ENCODE data around the gene RBM5.

The RBM5 gene

DNA sequence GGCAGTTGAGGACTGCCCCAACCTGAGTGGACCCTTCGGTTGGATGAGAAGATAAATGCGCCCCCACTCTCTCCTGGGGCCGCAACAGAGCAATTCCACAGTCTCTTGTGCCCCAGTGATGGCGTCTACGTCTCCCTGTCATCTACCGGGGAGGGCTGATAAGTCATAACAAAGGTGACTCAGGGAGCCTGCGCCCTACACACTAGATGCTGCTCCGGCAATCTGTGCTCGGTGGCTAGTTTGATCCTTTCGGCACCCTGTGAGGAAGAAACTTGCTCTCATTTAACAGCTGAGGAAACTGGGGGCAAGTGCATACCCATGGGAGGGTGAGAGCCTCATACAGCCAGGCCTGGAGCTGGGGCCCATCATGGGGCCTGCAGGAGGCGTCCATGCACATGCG is 52.3 kb downstream of the RBM5 start:
- H3K27ac ChIP-seq: no peak overlapping the region
- TF ChIP-seq, protein P1, sequence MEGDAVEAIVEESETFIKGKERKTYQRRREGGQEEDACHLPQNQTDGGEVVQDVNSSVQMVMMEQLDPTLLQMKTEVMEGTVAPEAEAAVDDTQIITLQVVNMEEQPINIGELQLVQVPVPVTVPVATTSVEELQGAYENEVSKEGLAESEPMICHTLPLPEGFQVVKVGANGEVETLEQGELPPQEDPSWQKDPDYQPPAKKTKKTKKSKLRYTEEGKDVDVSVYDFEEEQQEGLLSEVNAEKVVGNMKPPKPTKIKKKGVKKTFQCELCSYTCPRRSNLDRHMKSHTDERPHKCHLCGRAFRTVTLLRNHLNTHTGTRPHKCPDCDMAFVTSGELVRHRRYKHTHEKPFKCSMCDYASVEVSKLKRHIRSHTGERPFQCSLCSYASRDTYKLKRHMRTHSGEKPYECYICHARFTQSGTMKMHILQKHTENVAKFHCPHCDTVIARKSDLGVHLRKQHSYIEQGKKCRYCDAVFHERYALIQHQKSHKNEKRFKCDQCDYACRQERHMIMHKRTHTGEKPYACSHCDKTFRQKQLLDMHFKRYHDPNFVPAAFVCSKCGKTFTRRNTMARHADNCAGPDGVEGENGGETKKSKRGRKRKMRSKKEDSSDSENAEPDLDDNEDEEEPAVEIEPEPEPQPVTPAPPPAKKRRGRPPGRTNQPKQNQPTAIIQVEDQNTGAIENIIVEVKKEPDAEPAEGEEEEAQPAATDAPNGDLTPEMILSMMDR (conservative IDR thresholded peaks at IDR 0.05): no peak

DNA sequence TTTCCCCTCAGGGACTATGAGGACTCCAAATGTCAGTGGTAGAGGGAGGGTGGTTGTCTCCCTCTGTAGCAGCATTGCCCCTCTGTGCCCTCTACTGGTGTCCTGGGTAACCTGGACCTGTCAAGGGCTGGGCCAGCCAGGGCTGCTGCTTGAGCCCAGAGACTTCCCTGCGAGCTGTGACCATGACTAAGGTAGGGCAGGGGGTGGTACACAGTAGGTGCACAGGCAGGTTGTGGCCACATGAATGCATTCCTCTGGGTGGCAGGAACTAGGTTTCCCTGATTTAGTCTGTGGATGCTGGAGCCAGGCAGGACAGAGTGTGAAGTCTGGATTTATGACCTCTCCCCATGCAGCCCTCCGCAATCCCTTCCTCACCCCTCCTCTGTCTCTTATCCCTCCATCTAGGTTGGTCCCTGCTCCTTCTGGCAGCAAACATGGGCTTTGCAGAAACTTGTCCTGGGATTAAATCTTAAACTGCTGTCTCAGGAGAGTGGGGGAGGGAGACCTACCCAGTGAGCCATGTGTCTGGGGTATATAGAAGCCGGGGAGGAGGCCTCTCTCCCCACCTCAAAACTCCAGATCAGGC is 57.7 kb downstream of the RBM5 start:
- H3K27ac ChIP-seq: no peak overlapping the region
- TF ChIP-seq, protein P1 (conservative IDR thresholded peaks at IDR 0.05): peak; percentile 44; the same call in 1 of the 2 replicates

DNA sequence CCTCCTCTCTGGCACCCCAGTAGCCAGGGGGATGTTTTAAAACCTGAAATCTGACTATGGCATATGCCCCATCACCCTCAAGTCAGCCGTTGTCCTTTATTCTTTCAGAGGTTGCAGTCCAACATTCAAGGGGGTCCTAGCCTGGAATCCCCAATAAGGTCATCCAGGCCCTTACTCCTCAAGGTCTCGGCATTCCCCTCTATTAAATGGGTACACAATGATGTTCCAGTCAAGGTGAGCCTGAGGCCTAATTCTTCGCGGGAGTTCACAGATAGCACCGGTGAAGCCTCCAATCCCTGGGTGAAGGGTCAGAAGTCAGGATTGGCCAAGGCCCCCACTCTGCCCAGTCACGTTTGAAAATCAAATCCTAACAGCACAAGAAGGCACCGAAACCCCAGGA is 58.3 kb downstream of the RBM5 start:
- TF ChIP-seq, protein P1 (conservative IDR thresholded peaks at IDR 0.05): no peak
- no peak overlapping the region for H3K27ac ChIP-seq

DNA sequence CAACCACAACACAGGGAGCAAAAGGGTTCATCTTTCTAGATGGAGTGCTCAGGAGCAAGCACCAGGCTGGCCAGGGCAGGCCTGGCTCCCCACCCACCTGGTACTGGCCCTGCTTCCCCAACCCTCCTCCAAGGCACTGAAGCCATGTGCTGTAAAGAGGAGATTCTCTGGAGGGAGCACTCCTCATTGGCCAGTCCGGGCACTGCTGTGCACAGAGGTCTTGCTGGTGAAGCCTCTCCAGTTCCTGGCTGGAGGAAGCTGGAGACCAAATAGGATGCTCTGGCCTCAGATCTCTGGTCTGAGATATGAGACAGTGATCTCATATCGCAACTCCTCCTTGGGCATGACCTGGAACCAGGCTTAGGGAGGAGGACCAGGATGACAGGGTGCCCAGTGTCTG is 58.7 kb downstream of the RBM5 start:
- TF ChIP-seq, protein P1 (conservative IDR thresholded peaks at IDR 0.05): no peak
- H3K27ac ChIP-seq: no peak overlapping the region

DNA sequence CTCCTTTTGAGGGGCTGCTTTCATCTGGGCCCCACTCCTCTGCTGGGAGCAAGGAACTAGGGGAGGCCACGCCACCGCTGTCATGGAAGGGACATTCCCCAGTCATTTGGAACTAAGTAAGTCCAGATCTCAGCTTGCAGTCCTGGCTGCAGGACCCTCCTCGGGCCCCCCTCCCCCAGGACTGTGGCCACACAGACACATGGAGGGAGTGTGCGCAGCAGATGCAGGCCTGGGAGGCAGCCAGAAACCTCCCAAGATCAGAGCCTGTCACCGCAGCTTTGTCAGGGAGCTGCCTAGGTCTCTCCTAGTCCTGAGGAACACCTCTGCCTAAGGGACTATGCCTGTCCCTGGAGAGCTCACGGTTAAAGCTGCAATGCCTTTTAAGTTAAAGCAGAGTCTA is 59.1 kb downstream of the RBM5 start:
- TF ChIP-seq, protein P1 (conservative IDR thresholded peaks at IDR 0.05): no peak
- no peak overlapping the region for H3K27ac ChIP-seq

DNA sequence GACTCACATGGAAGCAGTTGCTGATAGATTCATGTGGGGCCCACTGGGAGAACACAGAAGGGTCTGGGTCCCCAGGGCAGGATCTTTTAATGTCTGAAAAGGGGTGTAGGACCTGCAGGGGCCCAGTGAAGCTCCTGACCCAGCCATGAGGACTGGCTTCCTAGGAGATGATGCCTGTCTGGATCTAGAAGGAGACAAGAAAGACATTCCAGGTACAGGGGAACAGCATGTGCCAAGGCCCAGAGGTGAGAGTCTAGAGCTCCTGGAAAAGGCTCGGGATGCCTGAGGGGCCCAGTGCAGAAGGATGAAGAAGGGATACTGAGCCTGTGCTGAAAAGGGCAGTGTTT is 61.7 kb downstream of the RBM5 start:
- TF ChIP-seq, protein P1 (conservative IDR thresholded peaks at IDR 0.05): no peak
- H3K27ac ChIP-seq: no peak overlapping the region

DNA sequence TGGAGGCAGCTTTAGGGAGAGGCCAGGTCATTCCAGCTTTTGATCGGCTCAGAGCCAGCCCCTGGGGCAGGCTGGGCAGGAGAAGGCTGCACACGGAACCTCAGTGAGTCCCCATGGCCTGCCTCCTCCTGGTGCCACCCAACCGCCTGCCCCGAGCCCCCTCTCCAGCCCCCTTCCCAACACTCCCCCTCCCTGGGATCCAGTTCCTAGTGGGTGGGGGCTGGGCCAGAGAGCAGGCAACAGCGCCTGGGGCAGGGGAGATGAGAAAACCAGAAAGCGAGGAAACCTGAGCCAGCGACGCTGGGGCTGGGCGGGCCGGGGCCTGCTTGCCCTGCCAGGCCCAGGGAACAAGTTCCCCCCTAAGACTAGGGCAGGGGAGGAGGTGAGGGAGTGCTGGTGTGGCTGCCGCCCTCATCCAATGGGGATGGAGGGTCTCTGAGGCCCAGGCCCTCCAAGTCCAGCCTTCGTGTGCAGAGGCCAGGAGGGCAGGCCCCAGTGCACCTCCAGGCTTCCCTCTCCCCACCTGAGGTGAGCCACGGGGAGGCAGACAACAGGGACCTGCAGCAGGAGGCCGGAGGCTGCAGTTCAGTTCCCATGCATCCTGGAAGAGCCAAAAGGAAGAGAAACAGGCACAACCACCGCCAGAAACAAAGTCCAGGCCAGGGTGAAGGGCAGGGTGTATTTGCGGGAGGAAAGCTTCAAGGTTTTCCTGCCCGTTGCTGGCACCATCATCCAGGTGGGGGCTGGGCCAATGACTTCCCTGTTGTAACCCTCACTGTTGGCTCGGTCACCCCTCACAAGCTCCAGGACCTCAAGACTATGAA is 62.4 kb downstream of the RBM5 start:
- no peak overlapping the region for H3K27ac ChIP-seq
- TF ChIP-seq, protein P1 (conservative IDR thresholded peaks at IDR 0.05): no peak
